GM18507 (cell line): ENCODE measurements around the gene SERPIND1.
"Not testable (repeated sequence)": the region's sequence is repeated elsewhere in the genome, so short reads cannot be mapped to it uniquely, and the experiment has no call there.

Source experiments
- DNase-seq: peaks from one replicate; pipeline ENCODE4 v3.0.0; 2011; ENCODE audit warnings: low read depth; ENCODE audit not compliant: insufficient read length; ENCODE audit errors: extremely low spot score
- FAIRE-seq: peaks from 2 replicates; lab custom pipeline; 2011; peaks lifted over from hg19 to GRCh38; lab: Jason Lieb, UNC

SERPIND1 gene

GRCh38 chr22:20765938-20766337 lies 8.0 kb upstream of the SERPIND1 start:
- DNase-seq (no peak), FAIRE-seq (no peak)

GRCh38 chr22:20766530-20766929 lies 7.4 kb upstream of the SERPIND1 start:
- DNase-seq: no peak
- FAIRE-seq: no peak

- FAIRE-seq, DNase-seq: not testable (repeated sequence)
Observed at GRCh38 chr22:20769496-20769826, 4.5 kb upstream of the SERPIND1 start.

GRCh38 chr22:20771918-20772625 lies 1.8 kb upstream of the SERPIND1 start:
- no peak for DNase-seq
- no peak for FAIRE-seq

- FAIRE-seq: no peak
- DNase-seq: no peak
Observed at GRCh38 chr22:20774882-20775281, 969 bp downstream of the SERPIND1 start.

GRCh38 chr22:20775342-20775895 lies 1.5 kb downstream of the SERPIND1 start:
- FAIRE-seq (no peak), DNase-seq (no peak)

- DNase-seq: no peak
- FAIRE-seq: no peak
Observed at GRCh38 chr22:20776624-20777405, 2.9 kb downstream of the SERPIND1 start.

- DNase-seq (no peak), FAIRE-seq (no peak)
Observed at GRCh38 chr22:20777420-20778177, 3.7 kb downstream of the SERPIND1 start.

- DNase-seq (no peak), FAIRE-seq (no peak)
Observed at GRCh38 chr22:20779014-20779817, 5.3 kb downstream of the SERPIND1 start.

GRCh38 chr22:20779818-20780158 lies 5.9 kb downstream of the SERPIND1 start:
- no peak for DNase-seq
- FAIRE-seq: no peak

- FAIRE-seq: no peak
- no peak for DNase-seq
Observed at GRCh38 chr22:20781272-20781990, 7.5 kb downstream of the SERPIND1 start.

GRCh38 chr22:20782083-20782482 lies 8.2 kb downstream of the SERPIND1 start:
- DNase-seq: no peak
- FAIRE-seq: no peak

GRCh38 chr22:20782596-20783299 lies 8.8 kb downstream of the SERPIND1 start:
- DNase-seq (no peak), FAIRE-seq (no peak)

GRCh38 chr22:20783300-20783673 lies 9.4 kb downstream of the SERPIND1 start:
- DNase-seq (no peak), FAIRE-seq (no peak)

GRCh38 chr22:20783844-20784723 lies 10.2 kb downstream of the SERPIND1 start:
- FAIRE-seq (peak; percentile 90), DNase-seq (peak; percentile 56)

GRCh38 chr22:20785415-20785814 lies 11.5 kb downstream of the SERPIND1 start:
- no peak for DNase-seq
- no peak for FAIRE-seq

- FAIRE-seq: no peak
- no peak for DNase-seq
Observed at GRCh38 chr22:20786048-20786447, 12.1 kb downstream of the SERPIND1 start.
